Lung microvascular endothelial cell (primary cell): ENCODE results near the gene FAM186B. TPM values are rescaled to one million over a fixed set of nuclear protein-coding genes. Genes with fewer than 3 reads are reported as not detected.
A peak's percentile ranks its signal among the peaks of the same experiment; 100 is the strongest.
"Not testable (repeated sequence)": the region's sequence is repeated elsewhere in the genome, so short reads cannot be mapped to it uniquely, and the experiment has no call there.

Experiments used
- DNase-seq, 2 donors: peaks; one replicate each; pipeline versions ENCODE4 v3.0.0 to v3.0.0-alpha.2; 2010; ENCODE audit warnings: low read depth in 2 of 2
- total RNA-seq: library from RNA; depleted of rRNA; stranded (reverse); fragments of >200 nt; gene quantifications from 2 replicates; pipeline ENCODE4 v1.2.1, GENCODE V29; 2014

Gene FAM186B
- total RNA-seq, 1 donor from 2014 or later, result under 0.01 TPM

DNA sequence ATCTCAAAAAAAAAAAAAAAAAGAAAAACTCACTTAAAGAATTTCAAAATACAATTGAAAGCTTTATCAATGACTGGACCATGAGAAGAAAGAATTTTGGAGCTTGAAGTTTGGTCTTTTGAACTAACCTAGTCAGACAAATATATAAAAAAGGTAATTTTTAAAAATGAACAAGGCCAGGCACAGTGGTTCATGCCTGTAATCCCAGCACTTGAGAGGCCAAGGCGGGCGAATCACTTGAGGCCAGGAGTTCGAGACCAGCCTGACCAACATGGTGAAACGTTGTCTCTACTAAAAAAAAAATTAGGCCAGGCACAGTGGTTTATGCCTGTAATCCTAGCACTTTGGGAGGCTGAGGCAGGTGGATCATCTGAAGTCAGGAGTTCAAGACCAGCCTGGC, 5.3 kb upstream of the FAM186B start:
- not testable (repeated sequence) for DNase-seq

DNA sequence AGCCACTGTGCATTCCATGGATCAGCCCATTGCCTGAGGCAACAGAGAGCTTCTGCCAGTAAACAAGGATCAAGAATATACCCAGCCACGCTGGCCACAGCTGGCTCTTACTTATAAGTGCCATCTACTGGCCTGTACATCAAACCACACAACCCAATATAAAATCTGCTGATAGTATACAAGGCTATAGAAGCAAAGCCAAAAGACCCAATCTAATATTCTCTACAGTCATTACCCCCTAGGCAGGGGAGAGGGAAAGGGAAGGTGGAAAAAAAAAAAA, 4.4 kb upstream of the FAM186B start:
- no peak for DNase-seq

DNA sequence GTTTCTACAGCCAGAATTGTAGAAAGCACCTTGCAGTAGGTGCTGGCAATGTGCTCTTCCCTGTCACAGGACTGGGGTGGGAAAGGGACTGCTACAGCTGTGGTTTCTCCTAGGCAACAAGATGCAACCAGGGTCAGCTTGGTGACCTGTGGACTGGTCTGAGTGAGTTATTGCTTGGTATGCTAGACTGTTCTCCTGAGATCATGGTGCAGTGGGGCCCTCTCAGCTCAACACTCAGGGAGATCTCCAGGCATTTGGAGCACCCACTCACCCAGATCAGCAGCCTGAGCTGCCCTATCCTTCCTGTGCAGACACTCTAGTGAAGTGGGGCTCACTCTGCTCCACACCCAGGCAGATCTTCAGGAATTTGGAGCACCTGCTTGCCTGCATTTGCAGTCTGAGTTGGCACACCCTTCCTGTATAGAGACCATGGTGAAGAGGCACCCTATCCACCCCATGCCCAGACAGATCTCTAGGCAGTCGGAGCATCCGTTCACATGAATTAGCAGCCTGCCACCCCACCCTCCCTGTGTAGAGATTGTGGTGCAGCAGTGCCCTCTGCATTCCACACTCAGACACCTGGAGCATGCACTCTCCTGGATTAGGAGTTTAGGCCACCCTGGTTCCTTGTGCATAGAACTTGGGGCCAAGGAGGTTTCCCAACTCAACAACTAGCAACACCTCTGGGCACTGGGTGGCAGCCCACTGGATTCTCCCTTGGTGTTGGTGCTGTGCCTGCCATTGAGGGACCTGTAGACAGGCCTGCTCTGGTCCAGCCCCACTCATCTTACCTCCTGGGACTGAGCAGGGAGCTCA, 3.8 kb upstream of the FAM186B start:
- no peak for DNase-seq

DNA sequence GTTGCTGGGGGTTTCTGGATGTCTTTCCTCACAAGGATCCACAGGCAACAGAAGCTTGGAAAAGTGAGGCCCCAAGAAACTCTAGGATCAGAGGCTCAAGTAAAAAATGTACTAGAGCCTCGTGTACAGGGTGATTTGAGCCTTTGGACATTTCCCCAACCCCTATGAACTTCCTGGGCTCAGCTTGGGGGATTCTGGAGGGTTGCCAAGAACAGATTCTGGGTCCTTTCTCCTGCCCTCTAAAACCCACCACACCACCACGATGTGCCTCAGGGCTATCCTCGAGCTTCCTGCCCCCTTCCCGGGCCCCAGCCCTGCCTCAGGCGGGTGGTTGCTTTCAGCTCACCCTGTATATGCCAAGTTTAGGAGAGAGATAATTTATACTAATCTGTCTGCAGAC, 583 bp downstream of the FAM186B start:
- no peak for DNase-seq

DNA sequence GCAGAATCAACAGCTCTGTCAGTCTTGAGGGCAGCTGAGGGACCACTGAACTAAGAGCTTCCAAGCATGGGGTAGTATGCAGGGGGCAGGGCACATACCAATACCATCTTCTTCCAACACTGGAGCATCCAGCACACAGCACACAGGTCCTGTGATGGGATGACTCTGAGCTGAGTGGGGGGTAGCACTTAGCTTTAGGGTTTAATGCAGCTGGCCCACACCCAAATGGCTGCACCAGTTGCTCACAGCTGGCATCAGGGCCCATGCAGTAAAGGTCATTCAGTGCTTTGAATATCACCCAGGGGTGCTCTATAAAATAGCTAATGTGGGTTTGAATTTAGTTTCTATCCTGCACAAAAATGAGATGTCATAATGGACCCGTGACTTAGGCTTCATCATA, 1.7 kb downstream of the FAM186B start:
- DNase-seq, result no peak

DNA sequence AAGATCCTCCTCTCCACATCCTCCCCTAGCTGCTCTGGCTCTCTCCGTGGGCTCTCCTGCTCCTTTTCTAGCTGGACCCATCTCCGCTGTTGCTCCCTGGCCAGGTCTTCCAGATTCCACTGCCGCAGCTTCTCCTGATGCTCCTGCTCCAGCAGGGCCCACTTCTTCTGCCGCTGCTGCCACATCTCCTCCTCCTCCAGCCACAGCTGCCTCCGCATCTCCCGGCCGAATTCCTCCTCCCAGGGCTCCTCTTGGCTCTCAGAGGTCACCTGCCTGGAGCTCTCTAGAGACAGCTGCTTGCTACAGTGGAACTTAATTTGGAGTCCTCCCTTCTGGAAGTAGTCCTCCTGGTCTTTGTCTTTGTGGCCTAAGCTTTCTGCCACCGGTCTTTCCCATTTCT, 5.5 kb downstream of the FAM186B start:
- no peak for DNase-seq

DNA sequence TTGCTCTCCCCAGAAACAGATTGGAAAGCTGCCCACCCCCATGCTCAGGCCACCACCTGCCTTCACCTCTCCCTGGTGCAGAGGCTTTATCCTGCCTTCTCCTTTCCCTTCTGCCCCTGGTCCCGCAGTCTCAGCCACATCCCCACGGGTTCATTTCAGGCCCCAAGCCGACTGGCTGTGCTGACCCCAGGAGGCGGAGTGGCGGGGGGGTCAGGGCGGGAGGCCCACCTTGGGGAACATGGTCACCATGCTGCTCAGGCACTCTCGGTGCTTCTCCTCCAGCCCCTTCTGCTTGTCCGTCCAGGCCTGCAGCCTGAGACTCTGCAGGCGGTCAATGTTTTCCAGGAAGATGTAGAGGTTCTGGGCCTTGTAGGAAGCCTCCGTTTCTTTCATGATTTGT, 6.9 kb downstream of the FAM186B start:
- DNase-seq, result no peak

DNA sequence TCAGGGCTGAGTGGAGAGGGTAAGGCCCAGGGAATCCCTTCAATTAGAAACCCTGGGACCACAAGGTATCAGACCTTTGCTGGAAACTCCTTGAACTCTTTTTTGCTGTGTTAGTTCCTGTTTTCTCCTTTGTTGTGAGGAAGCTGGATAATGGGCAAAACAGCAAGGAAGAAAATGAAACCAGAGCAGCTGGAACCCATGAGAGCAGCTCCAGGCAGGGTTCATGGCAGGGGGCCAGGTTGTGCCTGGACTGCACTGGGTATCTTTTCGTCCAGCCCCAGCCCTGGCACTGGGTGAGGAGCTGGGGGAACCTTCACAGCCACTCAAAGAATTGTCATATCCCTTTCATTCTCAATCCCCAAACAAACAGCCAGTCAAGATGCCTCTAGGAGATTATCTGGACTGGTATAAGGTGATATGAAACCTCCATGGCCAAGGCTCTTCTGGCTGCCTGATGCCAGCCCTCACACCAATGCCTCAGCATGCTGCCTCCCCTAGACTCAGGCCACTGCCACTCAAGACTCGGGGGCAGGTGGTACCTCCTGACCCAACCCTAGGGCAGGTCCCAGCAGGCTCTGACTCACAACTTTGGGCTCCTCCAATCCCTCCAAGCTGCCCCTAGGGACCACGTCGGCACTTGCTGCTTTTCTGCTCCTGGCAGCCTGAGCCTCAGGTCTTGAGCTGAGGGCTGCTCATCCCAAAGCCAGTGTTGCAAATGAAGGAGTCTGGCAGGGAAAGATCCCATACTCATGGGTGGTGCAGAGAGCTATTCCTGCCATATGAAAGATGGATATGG, 16.5 kb downstream of the FAM186B start:
- DNase-seq, result no peak

DNA sequence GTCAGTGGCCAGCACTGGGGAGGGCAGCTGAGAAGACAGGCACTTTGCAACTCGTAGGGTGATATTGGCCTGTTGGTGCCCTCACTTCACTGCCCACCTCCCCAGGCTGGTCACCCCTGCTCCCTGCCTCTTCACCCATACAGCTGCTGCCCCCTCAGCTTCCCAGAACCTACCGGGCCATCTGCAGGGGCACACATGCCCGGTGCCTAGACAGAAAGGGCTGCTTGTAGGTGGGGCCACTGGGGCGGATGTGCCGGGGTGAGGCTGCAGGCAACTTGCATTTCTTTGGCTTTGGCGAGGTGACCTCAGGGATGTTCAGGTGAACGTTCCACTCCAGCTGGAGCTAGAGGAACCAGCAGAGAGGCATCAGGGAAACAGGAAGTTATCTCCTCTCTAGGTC, 17.2 kb downstream of the FAM186B start:
- DNase-seq, result no peak

DNA sequence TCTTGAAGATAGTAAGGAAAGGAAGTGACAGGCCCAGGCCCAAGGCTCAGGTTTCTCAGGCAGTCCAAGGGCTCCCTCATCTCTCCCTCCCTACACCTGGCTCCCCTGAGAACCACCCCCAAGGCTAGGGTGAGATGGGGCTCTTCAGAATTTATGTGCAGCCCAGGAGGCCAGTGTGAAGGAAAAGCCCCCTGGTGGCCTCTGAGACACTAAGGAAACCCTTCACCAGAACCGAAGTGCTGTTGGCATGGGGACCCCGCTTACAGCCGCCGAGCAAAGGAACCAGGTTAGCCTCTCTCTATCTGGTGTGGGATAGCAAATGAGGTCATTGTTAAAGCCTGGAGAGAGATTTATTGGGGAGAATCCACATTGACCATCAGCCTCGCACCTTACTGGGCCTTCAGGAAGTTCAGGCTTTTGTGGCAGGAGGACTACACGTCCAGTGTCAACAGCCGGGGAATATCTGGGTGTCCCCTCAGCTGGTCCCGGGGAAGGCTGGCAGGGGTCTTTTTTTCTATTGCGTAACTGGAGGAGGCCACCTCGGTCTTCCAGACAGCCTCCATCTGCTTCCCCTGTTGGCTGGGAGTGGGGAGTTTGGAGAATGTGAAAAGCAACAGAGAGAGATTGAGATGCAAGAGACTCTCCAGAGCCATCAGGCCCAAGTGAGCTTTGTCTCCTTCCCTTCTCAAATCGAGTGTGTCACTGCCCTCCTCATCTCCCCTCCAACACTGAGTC, 18.1 kb downstream of the FAM186B start:
- no peak for DNase-seq

DNA sequence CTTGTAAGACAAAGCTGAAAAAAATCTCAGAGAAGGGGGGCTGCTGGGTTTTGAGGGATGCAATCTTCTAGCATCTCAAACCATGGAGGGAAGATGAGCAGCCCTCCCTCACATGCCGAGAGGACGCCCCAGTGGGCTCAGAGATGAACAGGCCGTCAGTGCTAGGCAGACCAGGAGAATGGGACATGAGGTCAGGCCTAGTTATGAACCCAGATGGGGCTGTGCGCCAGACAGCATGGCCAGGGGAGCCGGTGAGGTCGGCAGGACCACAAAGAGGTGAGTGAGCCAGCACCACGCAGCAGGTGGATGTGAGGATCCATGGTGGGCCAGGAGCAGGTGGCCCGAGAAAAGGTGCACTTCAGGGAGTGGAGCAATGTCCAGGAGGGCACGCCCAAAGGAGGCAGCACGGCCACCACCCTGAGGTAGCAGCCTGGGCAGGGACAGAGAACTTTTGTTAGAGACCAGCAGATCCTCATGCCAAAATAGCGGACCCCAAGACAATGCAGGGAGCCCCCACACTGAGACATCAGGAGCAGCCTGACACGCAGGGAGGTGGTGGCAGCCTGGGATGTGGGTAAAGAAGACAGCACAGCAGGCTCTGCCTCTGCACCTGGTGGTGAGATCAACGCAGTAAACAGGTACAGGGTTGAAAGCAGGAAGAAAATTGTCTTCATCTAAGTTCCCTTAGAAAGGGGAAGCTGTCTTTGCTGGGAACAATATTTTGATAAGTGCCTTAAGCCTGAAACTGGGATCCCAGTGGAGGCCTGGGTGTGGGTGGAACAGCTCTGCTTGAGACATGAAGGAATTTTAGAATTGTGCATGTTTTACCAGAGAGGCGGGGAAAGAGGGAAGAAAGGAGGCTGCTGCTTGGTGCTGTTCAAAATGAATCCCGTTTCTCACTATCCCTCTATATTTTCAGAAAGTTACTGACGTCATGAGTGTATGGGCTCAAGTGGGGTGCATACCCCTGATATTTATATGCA, 19.7 kb downstream of the FAM186B start:
- DNase-seq, result no peak

DNA sequence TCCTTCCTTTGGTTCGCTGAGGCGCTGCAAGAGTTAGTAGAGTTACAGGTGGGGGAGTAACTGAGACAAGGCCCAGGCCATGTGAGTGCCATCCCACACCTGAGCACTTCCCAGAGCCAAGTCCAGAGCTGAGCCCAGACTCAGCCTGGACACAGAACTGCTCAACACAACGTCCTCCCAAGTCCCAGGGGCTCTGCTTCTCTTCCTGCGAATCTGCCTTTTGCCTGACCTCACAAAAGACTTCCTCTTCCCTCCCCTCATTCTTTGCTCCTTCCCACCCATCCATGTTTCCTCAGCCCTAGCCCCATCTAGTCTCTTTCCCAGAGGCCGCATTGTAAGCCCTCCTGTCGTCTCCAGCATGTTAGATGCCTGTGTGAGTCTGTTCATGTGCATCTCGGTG, 20.8 kb downstream of the FAM186B start:
- no peak for DNase-seq

DNA sequence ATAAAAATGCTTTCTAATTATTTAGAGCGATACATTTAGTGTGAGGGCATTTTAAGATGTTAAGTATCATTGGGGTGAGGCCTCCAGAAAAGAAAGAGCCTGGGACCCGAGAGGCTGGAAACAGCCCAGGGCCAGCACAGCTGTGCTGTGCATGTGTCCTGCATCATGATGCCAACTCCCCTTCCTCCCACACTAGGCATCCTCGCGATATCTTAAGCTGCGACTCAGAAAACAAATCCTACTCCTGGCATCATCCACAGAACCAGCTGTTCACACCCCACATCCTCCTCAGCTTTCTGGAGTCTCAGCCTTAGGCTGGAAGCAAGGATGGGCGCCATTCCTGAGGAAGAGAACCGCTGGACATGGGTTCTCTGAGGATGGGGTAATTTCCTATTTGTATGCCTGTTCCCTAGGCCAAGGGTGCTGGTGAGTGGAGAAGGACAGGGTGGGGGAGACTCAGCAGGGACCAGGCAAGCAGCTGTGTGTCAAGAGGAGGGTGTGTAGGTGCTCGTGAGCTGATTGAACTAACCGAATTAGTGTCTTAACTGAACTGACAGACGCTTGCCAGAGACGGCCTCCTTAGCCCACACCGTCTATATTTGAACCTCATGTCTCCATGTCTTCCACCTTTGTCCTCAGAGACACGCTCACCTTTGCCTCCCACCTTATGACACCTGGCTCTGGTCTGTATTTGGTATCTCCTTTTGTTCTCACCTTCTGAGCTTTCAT, 21.9 kb downstream of the FAM186B start:
- DNase-seq, result no peak

DNA sequence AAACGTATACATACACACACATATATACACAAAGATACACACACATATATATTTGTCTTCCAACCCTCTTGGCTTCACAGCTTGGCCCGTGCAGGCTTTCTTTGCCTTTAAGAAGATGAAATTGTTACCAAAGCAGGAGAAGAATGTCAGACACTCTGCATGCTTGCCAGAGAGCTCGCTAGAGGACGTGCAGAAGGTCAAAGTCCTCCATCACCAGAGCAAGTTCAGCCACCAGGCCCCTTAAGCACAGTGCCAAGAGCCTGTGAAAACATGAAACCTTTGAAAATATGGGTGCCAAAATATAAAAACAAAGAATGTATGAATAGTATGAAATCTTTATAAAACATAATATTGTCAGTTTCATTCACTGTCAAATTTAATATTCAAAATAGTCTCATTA, 22.6 kb downstream of the FAM186B start:
- no peak for DNase-seq

DNA sequence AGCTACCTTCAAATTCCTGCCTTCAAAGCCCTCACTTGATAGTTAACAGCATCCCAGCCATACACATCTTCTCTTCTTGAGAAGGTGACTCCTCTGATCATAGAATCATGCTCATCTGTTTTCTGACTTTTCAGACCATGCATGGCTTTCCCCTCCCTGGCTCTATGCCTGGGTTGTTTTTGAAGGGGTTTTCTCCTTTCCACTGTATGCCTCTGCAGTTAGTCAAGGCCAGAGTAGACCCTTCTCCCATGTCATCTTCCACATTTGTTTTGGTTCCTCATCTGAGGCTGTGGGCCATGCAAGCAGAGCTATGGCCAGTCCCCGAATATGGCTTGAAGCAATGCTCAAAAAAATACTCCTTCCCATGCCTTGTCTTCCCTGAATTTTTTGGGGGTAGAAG, 23.2 kb downstream of the FAM186B start:
- DNase-seq, result no peak

DNA sequence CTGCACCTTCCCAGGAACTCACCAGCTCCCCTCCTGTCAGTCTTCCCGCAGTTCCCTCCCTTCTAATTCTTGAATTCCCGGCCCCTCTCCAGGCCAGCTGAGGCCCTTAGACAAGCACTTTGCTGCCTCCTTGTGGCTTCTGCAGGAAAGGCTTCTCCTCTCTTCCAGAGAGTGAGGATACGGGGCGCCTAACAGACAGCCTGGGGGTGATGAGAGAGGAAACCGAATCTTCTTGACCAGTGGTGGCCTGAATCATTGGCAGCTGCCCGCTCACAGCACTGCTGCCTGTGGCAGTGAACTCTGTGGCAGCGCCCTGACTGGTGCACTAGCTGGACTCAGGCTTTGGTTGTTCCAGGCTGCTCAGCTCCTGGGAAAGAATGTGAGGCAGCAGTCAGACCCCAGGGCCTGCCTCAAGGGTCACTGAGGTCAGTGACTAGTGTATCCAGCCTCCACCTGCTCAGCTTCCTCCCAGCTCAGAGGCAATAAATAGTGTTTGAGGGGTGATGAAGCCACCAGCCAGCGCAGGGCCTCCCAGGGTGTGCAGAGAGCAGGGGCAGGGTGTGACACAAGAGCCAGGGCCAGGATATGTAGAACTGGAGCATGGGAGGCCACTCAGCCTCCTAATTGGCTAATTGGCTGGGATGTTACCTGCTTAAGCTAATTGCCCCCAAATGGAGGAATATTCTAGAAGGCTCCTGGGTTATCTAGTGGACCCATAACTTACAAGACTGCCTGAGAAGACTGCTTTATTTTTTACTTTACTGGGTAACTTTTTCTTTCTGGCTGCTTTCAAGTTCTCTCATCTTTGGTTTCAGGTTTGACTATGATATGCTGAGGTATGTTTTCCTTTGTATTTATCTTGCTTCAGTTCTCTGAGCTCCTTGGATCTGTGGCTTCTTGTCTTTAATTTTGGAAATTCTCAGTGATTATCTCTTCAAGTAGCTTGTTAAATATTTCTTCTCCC, 24.6 kb downstream of the FAM186B start:
- DNase-seq, result peak; percentile 77 to 82

DNA sequence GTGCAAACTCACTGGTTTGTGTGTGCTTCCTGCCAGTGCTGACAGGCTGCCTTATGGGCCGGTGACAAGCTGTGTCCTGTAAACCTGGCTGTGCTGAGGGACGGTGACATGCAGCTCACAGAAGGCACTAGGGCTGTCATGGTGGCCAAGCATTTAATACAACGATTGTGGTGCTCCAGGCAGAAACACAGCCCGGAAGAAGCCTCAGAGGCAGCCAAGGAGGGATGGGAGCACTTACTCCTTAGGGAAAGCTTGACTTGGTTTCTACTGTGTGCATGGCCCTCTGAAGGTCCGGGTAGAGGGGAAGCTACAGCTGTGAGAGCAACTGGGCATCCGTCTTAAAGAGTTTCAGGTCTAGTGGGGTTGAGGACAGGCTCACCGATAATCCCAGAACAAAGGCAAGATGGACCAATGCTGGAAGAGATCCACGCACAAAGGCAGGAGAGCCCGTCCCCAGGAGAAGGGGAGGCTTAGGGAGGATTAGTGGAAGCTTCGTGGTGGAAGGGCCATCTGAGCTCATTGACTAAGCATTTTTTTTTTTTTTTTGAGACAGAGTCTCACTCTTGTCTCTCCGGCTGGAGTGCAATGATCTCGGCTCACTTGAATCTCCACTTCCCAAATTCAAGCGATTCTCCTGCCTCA, 26.8 kb downstream of the FAM186B start:
- no peak for DNase-seq

DNA sequence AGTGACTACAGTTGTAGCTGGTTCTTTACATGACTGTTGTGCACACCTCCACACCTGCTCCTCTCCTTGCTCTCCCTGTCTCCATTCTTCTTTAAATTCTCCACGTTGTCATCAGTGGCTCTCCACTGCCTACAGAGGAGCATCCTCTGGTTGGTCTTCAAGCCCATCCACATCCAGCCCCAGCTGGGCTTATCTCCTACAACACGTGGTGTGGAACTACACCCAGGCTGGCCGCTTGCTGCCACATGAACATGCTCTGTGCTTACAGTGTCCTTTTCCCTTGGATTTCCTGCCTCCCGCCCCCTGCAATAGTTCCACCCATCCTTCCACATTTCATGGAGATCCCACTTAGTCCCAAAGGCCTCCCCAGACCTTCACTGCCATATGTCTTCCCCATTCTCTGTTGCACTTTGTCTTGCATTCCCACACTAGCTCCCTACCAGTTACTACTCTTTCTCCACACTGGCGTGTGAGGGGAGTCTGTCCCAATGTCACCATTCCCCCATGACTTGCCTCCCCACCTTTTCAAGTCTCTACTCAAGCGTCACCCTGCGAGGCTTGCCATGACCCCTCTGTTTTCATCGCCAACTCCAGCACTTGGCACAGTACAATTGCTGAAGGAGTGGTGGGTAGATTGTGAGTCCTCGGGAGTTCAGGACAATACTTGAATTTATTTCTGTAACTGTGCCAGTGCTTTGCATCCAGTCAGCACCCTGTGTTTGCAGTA, 27.7 kb downstream of the FAM186B start:
- DNase-seq, result no peak
